Measurements from ENCODE around the gene VOPP1. TPM values are rescaled to one million over a fixed set of nuclear protein-coding genes. Genes with fewer than 3 reads are reported as not detected.
"Not testable (repeated sequence)": the region's sequence is repeated elsewhere in the genome, so short reads cannot be mapped to it uniquely, and the experiment has no call there.

Gene VOPP1
- total RNA-seq, 1 experiment from 2014 or later: 170 TPM

GRCh38 chr7:55582656-55583055 is 10.4 kb upstream of the VOPP1 start:
- DNase-seq (ENCODE audit: low read depth): not testable (repeated sequence)

DNA sequence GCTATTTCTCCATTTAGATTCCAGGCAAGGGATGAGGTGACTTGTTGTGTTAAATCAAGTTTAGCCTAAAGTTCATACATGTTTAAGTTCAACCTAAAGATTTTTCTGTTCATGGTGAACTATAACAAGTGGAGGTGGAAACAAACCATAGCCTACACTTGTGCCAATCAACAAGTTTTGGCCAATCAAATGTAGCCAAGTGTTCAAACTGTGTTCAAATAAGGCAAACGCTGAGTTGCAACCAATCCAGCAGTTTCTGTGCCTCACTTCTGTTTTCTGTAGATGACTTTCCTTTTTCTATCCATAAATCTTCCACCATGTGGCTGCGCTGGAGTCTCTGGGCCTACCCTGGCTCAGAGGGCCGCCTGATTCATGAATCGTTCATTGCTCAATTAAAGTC is 4.5 kb upstream of the VOPP1 start:
- no peak for DNase-seq (ENCODE audit: low read depth)

GRCh38 chr7:55575733-55576132 is 3.4 kb upstream of the VOPP1 start:
- no peak for DNase-seq (ENCODE audit: low read depth)

GRCh38 chr7:55575098-55575497 is 2.8 kb upstream of the VOPP1 start:
- no peak for DNase-seq (ENCODE audit: low read depth)

- DNase-seq (ENCODE audit: low read depth): no peak
These were observed 1.9 kb upstream of the VOPP1 start for GRCh38 chr7:55574051-55574717.

DNA sequence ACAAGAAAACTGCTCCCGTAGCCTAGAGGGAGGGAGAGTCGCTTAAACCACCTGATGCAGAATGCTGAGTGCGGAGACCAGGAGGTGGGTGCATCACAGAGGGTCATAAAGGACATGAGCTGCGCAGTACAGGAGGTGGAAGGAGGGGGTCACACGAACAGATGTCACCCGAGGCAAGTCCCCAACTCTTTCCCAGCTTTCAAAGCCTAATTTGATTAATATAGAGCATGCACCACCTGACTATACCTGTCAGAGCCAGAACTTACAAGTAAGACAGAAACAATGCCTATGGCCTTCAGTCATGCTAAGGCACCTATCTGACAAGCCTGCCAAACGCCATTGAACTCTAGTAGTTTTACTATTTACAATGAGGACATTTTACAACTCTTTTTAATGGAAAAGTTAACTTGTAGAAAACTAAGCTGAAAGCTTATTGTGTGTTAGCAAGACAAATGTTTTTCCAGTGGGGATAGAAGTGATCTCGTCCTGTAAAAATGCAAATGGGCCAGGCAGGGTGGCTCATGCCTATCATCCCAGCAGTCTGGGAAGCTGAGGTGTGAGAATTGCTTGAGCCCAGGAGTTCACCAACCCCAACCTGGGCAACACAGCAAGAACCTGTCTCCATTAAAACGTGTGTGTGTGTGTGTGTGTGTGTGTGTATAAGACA is 1.1 kb upstream of the VOPP1 start:
- DNase-seq (ENCODE audit: low read depth): no peak

GRCh38 chr7:55571511-55572377 is 558 bp downstream of the VOPP1 start:
- DNase-seq (ENCODE audit: low read depth): peak; percentile 85

- peak; percentile 79 for DNase-seq (ENCODE audit: low read depth)
These were observed 1.4 kb downstream of the VOPP1 start for GRCh38 chr7:55570939-55571338.

GRCh38 chr7:55570218-55570873 is 2.0 kb downstream of the VOPP1 start:
- DNase-seq (ENCODE audit: low read depth): no peak

GRCh38 chr7:55569797-55570196 is 2.5 kb downstream of the VOPP1 start:
- no peak for DNase-seq (ENCODE audit: low read depth)

DNA sequence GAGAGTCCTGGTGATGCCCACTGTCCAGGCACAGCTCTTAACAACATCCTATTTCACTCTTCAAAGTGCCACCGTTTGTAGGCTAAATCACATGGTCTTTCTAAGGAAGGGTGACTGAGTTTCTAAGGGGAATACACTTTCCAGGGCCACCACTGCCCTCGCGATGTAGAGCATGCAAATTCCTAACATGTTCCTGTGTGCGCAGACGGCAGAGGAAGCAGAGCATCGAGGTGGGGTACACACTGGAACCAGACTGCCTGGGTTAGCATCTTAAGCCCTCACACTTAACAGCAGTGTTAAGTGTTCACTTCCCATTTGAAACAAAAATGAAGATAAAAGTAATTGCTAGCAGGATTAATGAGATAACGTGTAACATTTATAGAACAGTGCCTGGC is 3.0 kb downstream of the VOPP1 start:
- DNase-seq (ENCODE audit: low read depth): no peak

DNA sequence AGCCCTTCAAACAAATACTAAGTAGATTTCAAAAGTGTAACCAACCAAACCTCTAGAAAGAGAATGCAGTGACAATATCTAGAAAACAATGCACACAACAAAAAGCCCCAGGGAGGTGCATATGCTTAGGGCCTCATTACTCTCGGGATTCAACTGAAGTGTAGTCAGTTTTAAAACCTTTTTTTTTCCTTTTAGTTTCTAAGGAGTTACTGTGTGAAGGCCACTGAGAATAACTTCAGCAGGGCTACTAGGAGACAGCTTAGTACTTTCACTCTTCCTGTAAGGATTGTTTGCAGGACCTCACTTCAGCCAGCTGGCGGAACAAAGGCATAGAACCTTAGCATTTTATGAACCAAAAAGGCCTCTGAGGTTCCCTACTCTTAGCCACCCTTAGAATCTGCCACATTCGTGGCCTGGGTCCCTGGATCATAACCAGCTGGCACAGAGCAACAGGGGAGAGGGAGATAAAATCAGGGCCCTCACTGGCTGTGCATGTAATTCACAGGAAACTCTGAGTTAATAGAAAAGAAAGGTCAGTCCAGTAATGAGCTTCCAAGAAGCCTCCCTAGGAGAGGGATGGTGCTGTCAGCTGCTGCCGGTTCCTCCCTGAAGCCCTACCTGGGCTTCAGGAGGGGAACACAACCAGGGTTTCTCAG is 3.6 kb downstream of the VOPP1 start:
- no peak for DNase-seq (ENCODE audit: low read depth)

DNA sequence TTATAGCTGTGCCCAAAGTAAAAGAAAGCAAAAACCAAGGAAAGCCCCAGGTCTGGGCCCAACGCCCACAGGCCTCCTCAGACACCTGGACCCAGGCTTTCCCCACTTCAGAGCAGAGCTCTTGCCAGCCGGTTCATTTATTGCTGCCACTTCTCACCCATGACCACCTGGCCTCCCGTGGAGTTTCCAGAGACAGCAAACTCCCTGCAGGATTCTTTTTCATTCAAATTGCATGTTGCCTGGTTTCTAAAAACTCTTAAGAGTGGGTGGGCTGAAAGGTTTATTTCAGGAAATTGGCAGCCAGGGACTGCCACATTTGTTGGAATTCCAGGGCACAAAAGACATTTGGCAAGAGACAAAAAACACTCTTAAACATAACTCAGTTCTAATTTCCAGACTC is 4.7 kb downstream of the VOPP1 start:
- DNase-seq (ENCODE audit: low read depth): no peak

- DNase-seq (ENCODE audit: low read depth): no peak
These were observed 6.6 kb downstream of the VOPP1 start for GRCh38 chr7:55565681-55566080.

GRCh38 chr7:55563596-55564325 is 8.5 kb downstream of the VOPP1 start:
- DNase-seq (ENCODE audit: low read depth): no peak

DNA sequence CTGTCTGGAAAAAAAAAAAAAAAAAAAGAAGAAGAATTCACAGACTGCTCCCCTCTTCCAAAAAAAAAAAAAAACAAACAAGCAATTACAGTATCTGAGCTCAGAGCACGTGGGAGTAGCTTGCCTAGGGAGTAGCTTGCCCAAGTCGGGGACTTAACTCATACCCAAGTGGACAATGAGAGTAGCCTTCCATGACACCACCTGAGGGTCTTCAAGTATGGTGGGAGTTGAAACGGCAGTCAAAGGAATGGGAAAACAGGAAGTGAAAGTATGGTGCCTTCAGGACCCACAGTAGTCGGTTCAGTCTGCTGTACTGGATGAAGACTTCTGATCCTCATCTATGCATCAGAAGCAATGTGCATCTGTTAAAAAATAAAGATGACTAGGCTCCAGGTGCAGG is 10.6 kb downstream of the VOPP1 start:
- DNase-seq (ENCODE audit: low read depth): no peak

- DNase-seq (ENCODE audit: low read depth): no peak
These were observed 13.1 kb downstream of the VOPP1 start for GRCh38 chr7:55558962-55559920.

- no peak for DNase-seq (ENCODE audit: low read depth)
These were observed 14.6 kb downstream of the VOPP1 start for GRCh38 chr7:55557666-55558188.

DNA sequence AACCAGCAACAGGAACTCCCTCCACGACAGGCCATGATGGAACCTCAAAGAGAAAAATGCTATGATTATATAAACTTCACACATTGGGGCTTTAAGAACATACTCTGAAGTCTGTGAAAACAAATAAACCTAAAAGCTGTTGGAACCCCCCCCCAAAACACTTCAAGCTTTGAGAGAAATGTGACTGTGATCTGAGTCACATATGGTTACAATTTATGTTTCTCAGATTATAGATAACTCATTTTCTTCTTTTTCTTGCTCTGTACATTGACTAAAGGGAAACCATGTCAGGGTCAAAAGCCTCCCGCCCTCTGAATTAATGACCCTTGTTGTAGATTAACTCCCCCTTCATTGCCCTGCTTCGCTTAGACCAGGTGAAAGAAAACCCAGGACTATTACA is 15.8 kb downstream of the VOPP1 start:
- DNase-seq (ENCODE audit: low read depth): no peak

GRCh38 chr7:55556031-55556430 is 16.3 kb downstream of the VOPP1 start:
- DNase-seq (ENCODE audit: low read depth): no peak

Data from Daoy (cell line).